HCT116 (cell line): ENCODE data around the gene OR5C1. TPM values are rescaled to one million over a fixed set of nuclear protein-coding genes. Genes with fewer than 3 reads are reported as not detected.

Experiments
- ATAC-seq: fragments of 200-7000 bp; cut with Tn5 transposase; 2 replicates; pipeline ENCODE4 v1.9.1; 2020; ENCODE audit warnings: mild to moderate bottlenecking, moderate library complexity
- BruUV-seq: library from RNA; stranded (reverse); fragments of 400-500 nt; replicated peaks from 2 replicates; lab custom pipeline; 2021; lab: Mats Ljungman, UMichigan
- CTCF ChIA-PET: fragments of 300-600 bp; sonication (Branson Sonifier 250); formaldehyde crosslinking; loops from one replicate; lab custom pipeline; 2021; ENCODE audit warnings: antibody characterized with exemption; lab: Charles Lee
- POLR2A ChIA-PET: fragments of 300-600, 350-600 bp; sonication (Branson Sonifier 250); formaldehyde crosslinking; loops from one replicate; lab custom pipeline; 2021; ENCODE audit warnings: antibody characterized with exemption; lab: Charles Lee
- RAD21 ChIA-PET, 2 experiments: fragments of 300-600 bp; sonication (Branson Sonifier 250); formaldehyde crosslinking; loops; one replicate each; lab custom pipeline; 2023; ENCODE audit warnings: low total read pairs in 2 of 2; ENCODE audit not compliant: uncharacterized antibody in 2 of 2, unreplicated experiment in 2 of 2, low non-redundant PET in 1 of 2; lab: Charles Lee
- DNase-seq: peaks from one replicate; pipeline ENCODE4 v3.0.0-alpha.2; 2010; ENCODE audit warnings: low read depth, low spot score
- H2AFZ ChIP-seq: fragments of 200-600 bp; shearing (Covaris generic), sonication (generic); 2 replicates; pipeline ENCODE4 v1.6.1; 2017; ENCODE audit warnings: low read depth, mixed run types, mixed read lengths, antibody characterized with exemption, low read length; ENCODE audit not compliant: poor library complexity, severe bottlenecking
- H3K27ac ChIP-seq: 2 replicates; pipeline ENCODE4 v1.5.1; 2012; ENCODE audit warnings: low read depth, low read length
- H3K27me3 ChIP-seq: fragments of 200-600 bp; sonication (generic); 2 replicates; pipeline ENCODE4 v1.6.1; 2016; ENCODE audit warnings: mixed run types, low read length, mixed read lengths; ENCODE audit not compliant: insufficient read depth
- H3K36me3 ChIP-seq, 2 experiments: fragments of 200-500 bp in 1 of 2; fragments of 200-600 bp in 1 of 2; sonication (Bioruptor generic) in 1 of 2; sonication (generic) in 1 of 2; 2 replicates each; pipeline versions ENCODE4 v1.5.1 to v1.6.1; 2014 to 2016; ENCODE audit warnings: low read length in 2 of 2, inconsistent platforms in 1 of 2, mixed read lengths in 1 of 2, mixed run types in 1 of 2; ENCODE audit not compliant: insufficient read depth in 2 of 2, control insufficient read depth in 1 of 2
- H3K4me1 ChIP-seq, 2 experiments: fragments of 200-600 bp in 1 of 2; sonication (generic) in 1 of 2; 2 replicates each; pipeline versions ENCODE4 v1.5.1 to v1.6.1; 2012 to 2017; ENCODE audit warnings: low read length in 2 of 2, inconsistent platforms in 1 of 2, mild to moderate bottlenecking in 1 of 2, mixed read lengths in 1 of 2, mixed run types in 1 of 2, moderate library complexity in 1 of 2; ENCODE audit not compliant: insufficient read depth in 2 of 2, control insufficient read depth in 1 of 2
- H3K4me2 ChIP-seq: fragments of 200-600 bp; sonication (generic); 2 replicates; pipeline ENCODE4 v1.6.1; 2017; ENCODE audit warnings: mixed run types, low read length, mixed read lengths
- H3K4me3 ChIP-seq, 2 experiments: fragments of 200-600 bp in 1 of 2; sonication (generic) in 1 of 2; replicated peaks in 1 of 2; 2 replicates each; pipeline ENCODE4 v1.5.1; 2011 to 2016; ENCODE audit warnings: low read length in 2 of 2, control low read depth in 1 of 2, low read depth in 1 of 2, mild to moderate bottlenecking in 1 of 2, mixed read lengths in 1 of 2, mixed run types in 1 of 2
- H3K79me2 ChIP-seq: fragments of 200-600 bp; sonication (generic); 2 replicates; pipeline ENCODE4 v1.6.1; 2017; ENCODE audit warnings: mild to moderate bottlenecking, mixed run types, low read length, moderate library complexity, mixed read lengths; ENCODE audit not compliant: insufficient read depth
- H3K9ac ChIP-seq: fragments of 200-600 bp; sonication (generic); 2 replicates; pipeline ENCODE4 v1.6.1; 2016; ENCODE audit warnings: low read length, mixed read lengths
- H3K9me2 ChIP-seq: fragments of 200-600 bp; sonication (generic), shearing (Covaris generic); 2 replicates; pipeline ENCODE4 v1.6.1; 2017; ENCODE audit warnings: mixed run types, mild to moderate bottlenecking, moderate library complexity; ENCODE audit not compliant: insufficient read depth
- H3K9me3 ChIP-seq, 2 experiments: fragments of 200-500 bp in 1 of 2; fragments of 200-600 bp in 1 of 2; sonication (Bioruptor generic) in 1 of 2; sonication (generic) in 1 of 2; 2 replicates each; pipeline ENCODE4 v1.6.1; 2014 to 2017; ENCODE audit warnings: low read length in 2 of 2, mixed read lengths in 2 of 2, inconsistent platforms in 1 of 2, low read depth in 1 of 2, mild to moderate bottlenecking in 1 of 2, mixed run types in 1 of 2, moderate library complexity in 1 of 2; ENCODE audit not compliant: control insufficient read depth in 1 of 2, insufficient read depth in 1 of 2
- H4K20me1 ChIP-seq: fragments of 200-600 bp; sonication (generic), shearing (Covaris generic); 2 replicates; pipeline ENCODE4 v1.6.1; 2017; ENCODE audit warnings: mixed run types, mild to moderate bottlenecking, moderate library complexity; ENCODE audit not compliant: insufficient read depth
- CEBPB ChIP-seq: IDR thresholded peaks from 2 replicates; pipeline ENCODE4 v1.6.1; 2012; ENCODE audit warnings: low read depth
- EGR1 ChIP-seq: IDR thresholded peaks from 2 replicates; pipeline ENCODE4 v1.6.1; 2012; ENCODE audit warnings: low read depth
- ELF1 ChIP-seq: IDR thresholded peaks from 2 replicates; pipeline ENCODE4 v1.6.1; 2012; ENCODE audit warnings: low read depth, borderline replicate concordance
- EZH2 ChIP-seq: fragments of 200-600 bp; sonication (generic); IDR thresholded peaks from 2 replicates; pipeline ENCODE4 v1.6.1; 2017; ENCODE audit warnings: antibody characterized with exemption, mixed run types
- EZH2phosphoT487 ChIP-seq: fragments of 200-600 bp; IDR thresholded peaks from 2 replicates; pipeline ENCODE4 v1.6.1; 2018; ENCODE audit warnings: antibody characterized with exemption, borderline replicate concordance
- FOSL1 ChIP-seq: IDR thresholded peaks from 2 replicates; pipeline ENCODE4 v1.6.1; 2012; ENCODE audit warnings: low read depth
- POLR2AphosphoS5 ChIP-seq: IDR thresholded peaks from 2 replicates; pipeline ENCODE4 v1.6.1; 2011; ENCODE audit warnings: mild to moderate bottlenecking, low read depth, low read length, moderate library complexity
- SP1 ChIP-seq: IDR thresholded peaks from 2 replicates; pipeline ENCODE4 v1.6.1; 2012; ENCODE audit warnings: low read depth
- TCF7L2 ChIP-seq: IDR thresholded peaks from 2 replicates; pipeline ENCODE4 v1.7.0; 2011; ENCODE audit warnings: borderline replicate concordance, inconsistent platforms; ENCODE audit not compliant: insufficient read depth, insufficient read length; ENCODE audit errors: extremely low read depth
- ZBTB33 ChIP-seq: IDR thresholded peaks from 2 replicates; pipeline ENCODE4 v1.6.1; 2011; ENCODE audit warnings: mild to moderate bottlenecking, low read length, moderate library complexity; ENCODE audit not compliant: insufficient replicate concordance; ENCODE audit errors: extremely low read depth
- ZNF274 ChIP-seq: fragments of 200-500 bp; sonication (Bioruptor generic); IDR thresholded peaks from 2 replicates; pipeline ENCODE4 v1.6.1; 2014; ENCODE audit warnings: mild to moderate bottlenecking, low read depth, low read length, inconsistent platforms
- intact Hi-C: fragments of 100-400 bp; cut with micrococcal nuclease; formaldehyde crosslinking; loops from 2 replicates; pipeline ENCODE4 v1.10.0; 2022
- total RNA-seq: library from RNA; stranded (reverse); gene quantifications from one replicate; pipeline ENCODE4 v1.2.1, GENCODE V29; 2021; ENCODE audit not compliant: unreplicated experiment
- TF ChIP-seq, protein P1 (sequence below): IDR thresholded peaks from 2 replicates; pipeline ENCODE4 v1.6.1; 2012; ENCODE audit warnings: low read depth
- TF ChIP-seq, protein P2 (sequence below), 3 experiments: fragments of 200-600 bp in 1 of 3; sonication (generic) in 1 of 3; IDR thresholded peaks in 2 of 3; conservative IDR thresholded peaks in 1 of 3; 2 replicates each; pipeline ENCODE4 v1.5.1; 2012 to 2017; ENCODE audit warnings: low read depth in 2 of 3, low read length in 2 of 3, antibody characterized with exemption in 1 of 3, borderline replicate concordance in 1 of 3, control low read depth in 1 of 3, mild to moderate bottlenecking in 1 of 3, mixed read lengths in 1 of 3, mixed run types in 1 of 3, moderate library complexity in 1 of 3; ENCODE audit not compliant: insufficient read depth in 1 of 3

OR5C1 gene
- total RNA-seq, 1 experiment from 2014 or later, result not detected

- ChIA-PET POLR2A (no interaction called here), CTCF (interaction anchor here (1.6 kb wide), 1 partner anchor 280 kb away, joined by 4 read pairs; no protein-coding TSS in a partner anchor), RAD21 (no interaction called here)
- peak overlapping the region; percentile 33; the same call in 1 of the 2 replicates for H3K4me2 ChIP-seq
- no peak overlapping the region for H3K4me3 ChIP-seq
- H3K27ac ChIP-seq, result no peak overlapping the region
- no peaks in the 10 kb centered on the region for H3K36me3 ChIP-seq
- H3K27me3 ChIP-seq, result no peaks in the 10 kb centered on the region
- no peak for DNase-seq
- no peak for TF ChIP-seq SP1
- no peak for TF ChIP-seq ELF1
- no peak for TF ChIP-seq EZH2phosphoT487
- TF ChIP-seq POLR2AphosphoS5, result no peak
- no peak for TF ChIP-seq ZBTB33
- TF ChIP-seq TCF7L2, result no peak
- no peak for TF ChIP-seq CEBPB
- TF ChIP-seq, protein P1, sequence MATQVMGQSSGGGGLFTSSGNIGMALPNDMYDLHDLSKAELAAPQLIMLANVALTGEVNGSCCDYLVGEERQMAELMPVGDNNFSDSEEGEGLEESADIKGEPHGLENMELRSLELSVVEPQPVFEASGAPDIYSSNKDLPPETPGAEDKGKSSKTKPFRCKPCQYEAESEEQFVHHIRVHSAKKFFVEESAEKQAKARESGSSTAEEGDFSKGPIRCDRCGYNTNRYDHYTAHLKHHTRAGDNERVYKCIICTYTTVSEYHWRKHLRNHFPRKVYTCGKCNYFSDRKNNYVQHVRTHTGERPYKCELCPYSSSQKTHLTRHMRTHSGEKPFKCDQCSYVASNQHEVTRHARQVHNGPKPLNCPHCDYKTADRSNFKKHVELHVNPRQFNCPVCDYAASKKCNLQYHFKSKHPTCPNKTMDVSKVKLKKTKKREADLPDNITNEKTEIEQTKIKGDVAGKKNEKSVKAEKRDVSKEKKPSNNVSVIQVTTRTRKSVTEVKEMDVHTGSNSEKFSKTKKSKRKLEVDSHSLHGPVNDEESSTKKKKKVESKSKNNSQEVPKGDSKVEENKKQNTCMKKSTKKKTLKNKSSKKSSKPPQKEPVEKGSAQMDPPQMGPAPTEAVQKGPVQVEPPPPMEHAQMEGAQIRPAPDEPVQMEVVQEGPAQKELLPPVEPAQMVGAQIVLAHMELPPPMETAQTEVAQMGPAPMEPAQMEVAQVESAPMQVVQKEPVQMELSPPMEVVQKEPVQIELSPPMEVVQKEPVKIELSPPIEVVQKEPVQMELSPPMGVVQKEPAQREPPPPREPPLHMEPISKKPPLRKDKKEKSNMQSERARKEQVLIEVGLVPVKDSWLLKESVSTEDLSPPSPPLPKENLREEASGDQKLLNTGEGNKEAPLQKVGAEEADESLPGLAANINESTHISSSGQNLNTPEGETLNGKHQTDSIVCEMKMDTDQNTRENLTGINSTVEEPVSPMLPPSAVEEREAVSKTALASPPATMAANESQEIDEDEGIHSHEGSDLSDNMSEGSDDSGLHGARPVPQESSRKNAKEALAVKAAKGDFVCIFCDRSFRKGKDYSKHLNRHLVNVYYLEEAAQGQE, result no peak
- TF ChIP-seq EGR1, result no peak
- no peak for TF ChIP-seq FOSL1
- no peak for TF ChIP-seq ZNF274
- TF ChIP-seq EZH2, result no peak
- TF ChIP-seq, protein P2, sequence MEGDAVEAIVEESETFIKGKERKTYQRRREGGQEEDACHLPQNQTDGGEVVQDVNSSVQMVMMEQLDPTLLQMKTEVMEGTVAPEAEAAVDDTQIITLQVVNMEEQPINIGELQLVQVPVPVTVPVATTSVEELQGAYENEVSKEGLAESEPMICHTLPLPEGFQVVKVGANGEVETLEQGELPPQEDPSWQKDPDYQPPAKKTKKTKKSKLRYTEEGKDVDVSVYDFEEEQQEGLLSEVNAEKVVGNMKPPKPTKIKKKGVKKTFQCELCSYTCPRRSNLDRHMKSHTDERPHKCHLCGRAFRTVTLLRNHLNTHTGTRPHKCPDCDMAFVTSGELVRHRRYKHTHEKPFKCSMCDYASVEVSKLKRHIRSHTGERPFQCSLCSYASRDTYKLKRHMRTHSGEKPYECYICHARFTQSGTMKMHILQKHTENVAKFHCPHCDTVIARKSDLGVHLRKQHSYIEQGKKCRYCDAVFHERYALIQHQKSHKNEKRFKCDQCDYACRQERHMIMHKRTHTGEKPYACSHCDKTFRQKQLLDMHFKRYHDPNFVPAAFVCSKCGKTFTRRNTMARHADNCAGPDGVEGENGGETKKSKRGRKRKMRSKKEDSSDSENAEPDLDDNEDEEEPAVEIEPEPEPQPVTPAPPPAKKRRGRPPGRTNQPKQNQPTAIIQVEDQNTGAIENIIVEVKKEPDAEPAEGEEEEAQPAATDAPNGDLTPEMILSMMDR (IDR thresholded peaks at IDR 0.05 in 2 of 3, conservative IDR thresholded peaks at IDR 0.05 in 1 of 3; ENCODE audit: borderline replicate concordance in 1 of 3, insufficient read depth in 1 of 3, low read depth in 2 of 3, low read length in 2 of 3), result no peak
- H4K20me1 ChIP-seq, result no peaks in the 10 kb centered on the region
- no peak overlapping the region for H3K9ac ChIP-seq
- H3K9me2 ChIP-seq, result no peaks in the 10 kb centered on the region
- H3K9me3 ChIP-seq, result no peaks in the 10 kb centered on the region
- no peak overlapping the region for H2AFZ ChIP-seq
- intact Hi-C loops, result no loop called here
- BruUV-seq, result no TSS peak
- ATAC-seq, result peak; percentile 65; the same call in 1 of the 2 replicates
- H3K79me2 ChIP-seq, result no peaks in the 10 kb centered on the region
- peaks cover 0 to 17% of the 10 kb centered on the region in 2 experiments; a peak in 2 of 4 replicates for H3K4me1 ChIP-seq
Observed at GRCh38 chr9:122777935-122778627, 10.7 kb upstream of the OR5C1 start.
